H1 (cell line): ENCODE data around the gene LIPC. TPM values are rescaled to one million over a fixed set of nuclear protein-coding genes. Genes with fewer than 3 reads are reported as not detected.

Experiments
- EGR1 ChIP-seq: IDR thresholded peaks from 2 replicates; pipeline ENCODE4 v1.6.1; 2011; ENCODE audit warnings: low read depth, low read length, borderline replicate concordance
- JUN ChIP-seq: IDR thresholded peaks from 2 replicates; pipeline ENCODE4 v1.6.1; 2011; ENCODE audit warnings: low read depth, mild to moderate bottlenecking, improper control_type of control experiment, low read length
- NRF1 ChIP-seq: IDR thresholded peaks from 2 replicates; pipeline ENCODE4 v1.6.1; 2011; ENCODE audit warnings: mild to moderate bottlenecking, low read depth, low read length, improper control_type of control experiment
- SIN3A ChIP-seq, 2 experiments: IDR thresholded peaks in 1 of 2; conservative IDR thresholded peaks in 1 of 2; 2 replicates each; pipeline ENCODE4 v1.6.1; 2011 to 2012; ENCODE audit warnings: low read length in 2 of 2, improper control_type of control experiment in 1 of 2, low read depth in 1 of 2, mild to moderate bottlenecking in 1 of 2
- SP4 ChIP-seq: IDR thresholded peaks from 2 replicates; pipeline ENCODE4 v1.6.1; 2012; ENCODE audit warnings: low read length, inconsistent platforms
- TCF12 ChIP-seq: IDR thresholded peaks from 2 replicates; pipeline ENCODE4 v1.6.1; 2011; ENCODE audit warnings: low read depth, mild to moderate bottlenecking, low read length
- polyA plus RNA-seq, 7 experiments: library from polyadenylated mRNA; depleted of rRNA in 3 of 7; stranded (reverse) in 5 of 7; unstranded in 2 of 7; fragments of >200 nt in 5 of 7; fragments of 200-250 nt in 2 of 7; gene quantifications; 1 replicate in 5 of 7; 2 replicates in 1 of 7; 4 replicates in 1 of 7; pipeline versions ENCODE4 v1.2.1 to v1.2.3, GENCODE V29; 2011 to 2013; ENCODE audit warnings: missing spikeins in 2 of 7, mixed read lengths in 2 of 7
- total RNA-seq: library from RNA; stranded (reverse); fragmentation: NEBNext Ultra II Directional; extraction: Animal tissue kit (Norgen Biotek cat#: 25700); gene quantifications from 2 replicates; pipeline ENCODE4 v1.2.1, GENCODE V29; 2021

LIPC gene
- total and polyA plus RNA-seq, 2 of the 8 experiments (the other 6 are each of a cell fraction or from before 2014, with no cell fraction given) = not detected

GRCh38 chr15:58437531-58438105 is 5.8 kb downstream of the LIPC start (continued):
- TF ChIP-seq SIN3A (conservative IDR thresholded peaks at IDR 0.05 in 1 of 2, IDR thresholded peaks at IDR 0.05 in 1 of 2; ENCODE audit: low read depth in 1 of 2, low read length in 2 of 2) (no peak), EGR1 (no peak), NRF1 (no peak), SP4 (no peak), TCF12 (no peak), JUN (no peak)
